Measurements from ENCODE around the gene POC1A.
"Not testable (repeated sequence)": the region's sequence is repeated elsewhere in the genome, so short reads cannot be mapped to it uniquely, and the experiment has no call there.

GRCh38 chr3:52170217-52170616 is 16.0 kb upstream of the POC1A start:
- not testable (repeated sequence) for TF ChIP-seq CTCF, POLR2AphosphoS5, POLR2A, EP300 (IDR thresholded peaks at IDR 0.05)

Data from upper lobe of left lung (tissue), 4 donors.